SJCRH30 (cell line): ENCODE results near the gene BDH1. TPM values are rescaled to one million over a fixed set of nuclear protein-coding genes. Genes with fewer than 3 reads are reported as not detected.
A peak's percentile ranks its signal among the peaks of the same experiment; 100 is the strongest.

Experiments used
- DNase-seq, 2 experiments: peaks; one replicate each; pipeline ENCODE4 v3.0.0-alpha.2; 2015 to 2020
- H3K27ac ChIP-seq: fragments of 250-450 bp; sonication (Bioruptor Pico); 2 replicates; pipeline ENCODE4 v1.5.1; 2020; ENCODE audit warnings: mild to moderate bottlenecking, moderate library complexity
- H3K27me3 ChIP-seq: fragments of 250-450 bp; sonication (Bioruptor Pico); 2 replicates; pipeline ENCODE4 v1.5.1; 2020; ENCODE audit warnings: mild to moderate bottlenecking, moderate library complexity
- H3K36me3 ChIP-seq: fragments of 250-450 bp; sonication (Bioruptor Pico); 2 replicates; pipeline ENCODE4 v1.5.1; 2020; ENCODE audit warnings: mild to moderate bottlenecking, moderate library complexity
- H3K4me1 ChIP-seq: fragments of 250-450 bp; sonication (Bioruptor Pico); 2 replicates; pipeline ENCODE4 v1.5.1; 2020; ENCODE audit warnings: mild to moderate bottlenecking, moderate library complexity
- H3K4me3 ChIP-seq: fragments of 250-450 bp; sonication (Bioruptor Pico); 2 replicates; pipeline ENCODE4 v1.5.1; 2020; ENCODE audit warnings: mild to moderate bottlenecking, moderate library complexity
- H3K9me3 ChIP-seq: fragments of 250-450 bp; sonication (Bioruptor Pico); replicated peaks from 2 replicates; pipeline ENCODE4 v1.5.1; 2020; ENCODE audit warnings: mild to moderate bottlenecking, moderate library complexity
- total RNA-seq: library from RNA; depleted of rRNA; stranded (reverse); fragments of >200 nt; shearing (Covaris generic); gene quantifications from 2 replicates; pipeline ENCODE4 v1.2.3, GENCODE V29; 2014

Gene BDH1
- total RNA-seq, 1 experiment from 2014 or later = 34.8 TPM

DNA sequence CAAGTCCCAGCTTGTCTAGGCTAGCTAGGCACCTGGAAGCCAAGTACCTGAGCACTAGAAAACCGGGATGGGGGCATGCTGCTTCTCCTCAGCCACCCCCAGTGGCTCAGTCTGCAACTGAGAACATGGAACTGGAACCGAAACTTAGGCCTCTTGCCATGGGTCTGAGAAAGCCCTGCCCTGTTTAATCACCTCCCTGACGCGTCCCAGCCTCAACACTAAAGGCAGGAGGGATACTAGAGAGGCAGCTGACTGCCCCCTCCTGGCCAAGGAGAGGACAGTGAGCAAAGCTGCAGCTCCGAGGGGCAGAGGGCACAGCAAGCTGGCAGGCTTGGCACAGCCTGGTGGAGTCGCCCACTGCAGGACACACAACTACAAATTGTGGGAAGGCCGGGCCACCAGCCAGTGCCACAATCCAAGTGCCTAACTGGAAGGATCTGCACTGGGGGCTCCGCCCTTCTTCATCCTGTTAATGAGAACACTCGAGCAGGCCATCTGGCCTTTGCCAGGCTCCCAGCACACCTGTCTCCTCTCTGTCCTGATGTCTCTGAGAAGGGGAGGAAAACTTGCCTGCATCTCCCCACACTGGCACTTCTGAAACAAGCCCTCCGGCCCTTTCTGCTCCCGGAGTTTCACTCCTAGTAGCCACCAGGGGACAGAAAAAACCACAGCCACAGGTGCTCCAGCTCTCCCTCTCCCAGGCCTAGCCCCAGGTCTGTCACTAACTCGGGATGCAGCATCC is 53.7 kb downstream of the BDH1 start:
- H3K27ac ChIP-seq = no peak overlapping the region
- H3K4me3 ChIP-seq = no peak overlapping the region
- H3K36me3 ChIP-seq = no peaks in the 10 kb centered on the region
- no peaks in the 10 kb centered on the region for H3K27me3 ChIP-seq
- H3K4me1 ChIP-seq = peaks cover 29% of the 10 kb centered on the region
- H3K9me3 ChIP-seq = no peaks in the 10 kb centered on the region
- peak; percentile 77 to 88 for DNase-seq

DNA sequence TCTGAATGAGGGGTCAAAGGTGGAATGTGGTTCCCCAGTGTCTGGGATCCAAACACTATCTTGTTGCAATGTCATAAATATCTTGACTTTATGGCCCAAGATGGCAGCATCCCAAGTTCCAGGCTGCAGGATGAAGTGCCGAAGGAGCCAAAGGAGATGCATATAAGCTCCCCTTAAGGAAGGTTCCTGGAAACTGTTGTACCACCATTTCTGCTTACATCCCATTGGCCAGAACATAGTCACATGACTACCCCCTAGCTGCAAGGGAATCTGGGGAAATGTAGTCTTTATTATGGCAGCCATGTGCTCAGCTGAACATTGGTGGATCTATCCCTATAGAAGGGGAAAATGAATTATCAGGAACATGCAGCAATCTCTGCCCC is 54.3 kb downstream of the BDH1 start:
- no peaks in the 10 kb centered on the region for H3K9me3 ChIP-seq
- H3K36me3 ChIP-seq = no peaks in the 10 kb centered on the region
- H3K4me3 ChIP-seq = no peak overlapping the region
- peak in 1 of 2 experiments; percentile 65 for DNase-seq
- peaks cover 29% of the 10 kb centered on the region for H3K4me1 ChIP-seq
- no peak overlapping the region for H3K27ac ChIP-seq
- H3K27me3 ChIP-seq = no peaks in the 10 kb centered on the region

DNA sequence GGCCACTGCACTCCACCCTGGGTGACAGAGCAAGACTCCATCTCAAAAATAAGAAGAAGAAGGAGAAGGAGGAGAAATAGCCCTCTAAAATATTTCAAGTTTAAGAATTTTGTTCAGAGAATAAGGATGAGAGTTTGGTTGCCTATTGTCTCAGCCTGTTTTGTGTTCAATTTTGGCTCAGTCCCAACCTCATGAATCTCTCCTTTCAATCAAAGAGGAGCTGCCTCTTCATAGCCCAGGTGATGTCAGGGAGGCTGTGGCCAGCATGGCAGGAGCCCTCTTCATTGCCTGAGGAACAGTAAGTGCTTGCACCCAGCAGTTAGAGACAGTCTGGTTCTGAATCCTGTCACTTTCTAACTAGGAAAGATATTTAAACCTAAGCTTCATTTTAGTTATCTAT is 55.0 kb downstream of the BDH1 start:
- Histone ChIP-seq H3K27ac (no peak overlapping the region), H3K4me1 (peaks cover 29% of the 10 kb centered on the region), H3K36me3 (no peaks in the 10 kb centered on the region), H3K4me3 (no peak overlapping the region), H3K9me3 (no peaks in the 10 kb centered on the region), H3K27me3 (no peaks in the 10 kb centered on the region)
- no peak for DNase-seq

DNA sequence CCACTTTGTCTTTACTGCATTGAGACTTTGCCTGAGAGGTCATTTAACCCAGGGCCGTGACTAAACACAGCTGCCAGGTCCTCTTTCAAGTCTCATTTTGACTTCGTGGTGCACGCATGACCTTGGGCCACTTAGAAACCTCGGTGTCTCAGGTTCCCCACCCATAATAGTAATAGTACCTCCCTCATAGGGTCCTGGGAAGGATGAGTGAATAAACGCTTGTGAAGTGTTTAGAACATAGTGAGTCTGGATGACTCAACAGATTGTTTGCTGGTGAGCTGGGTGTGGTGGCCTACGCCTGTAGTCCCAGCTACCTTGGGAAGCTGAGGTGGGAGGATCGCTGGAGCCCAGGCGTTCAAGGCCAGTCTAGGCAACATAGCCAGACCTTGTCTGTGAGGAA is 56.3 kb downstream of the BDH1 start:
- Histone ChIP-seq H3K36me3 (no peaks in the 10 kb centered on the region), H3K27ac (no peak overlapping the region), H3K27me3 (no peaks in the 10 kb centered on the region), H3K4me3 (no peak overlapping the region), H3K9me3 (no peaks in the 10 kb centered on the region), H3K4me1 (peaks cover 34% of the 10 kb centered on the region)
- peak in 1 of 2 experiments; percentile 38 for DNase-seq

DNA sequence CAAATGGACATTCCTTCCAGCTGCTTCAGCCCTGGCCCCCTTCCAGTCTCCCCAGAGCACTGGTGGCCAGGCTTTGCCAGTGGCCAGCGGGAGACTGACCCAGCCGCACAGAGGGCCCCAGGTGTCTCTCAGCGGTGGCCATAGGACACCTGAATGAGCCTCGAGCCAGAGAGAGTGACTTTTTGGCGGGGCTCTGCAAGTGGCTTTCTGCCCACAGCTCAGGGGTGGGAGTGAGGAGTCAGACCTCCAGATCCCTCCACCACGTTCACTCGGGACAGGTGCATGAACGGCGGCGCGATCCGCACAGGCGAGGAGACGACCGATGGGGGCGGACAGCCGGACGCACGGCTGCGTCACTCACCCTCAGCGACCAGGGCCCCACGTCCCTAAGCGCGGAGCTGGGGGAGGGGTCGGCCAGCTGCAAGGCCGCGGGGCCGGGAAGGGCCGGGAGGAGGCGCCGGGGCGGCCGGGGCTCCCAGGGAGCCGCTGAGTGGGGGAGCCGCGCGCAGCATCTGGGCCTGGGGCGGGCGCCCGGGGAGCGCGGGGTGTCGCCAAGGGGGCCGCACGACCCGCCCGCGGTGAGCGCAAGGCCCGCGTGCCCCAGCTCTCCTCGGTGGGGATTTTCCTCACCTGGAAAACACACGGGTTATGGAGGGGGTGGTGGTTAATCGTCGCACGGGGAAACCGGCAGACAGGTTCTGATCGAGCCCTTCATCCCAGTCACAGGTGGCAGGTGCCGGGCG is 57.1 kb downstream of the BDH1 start:
- H3K27me3 ChIP-seq = no peaks in the 10 kb centered on the region
- H3K36me3 ChIP-seq = no peaks in the 10 kb centered on the region
- no peak for DNase-seq
- no peaks in the 10 kb centered on the region for H3K9me3 ChIP-seq
- H3K4me3 ChIP-seq = no peak overlapping the region
- H3K4me1 ChIP-seq = peaks cover 32% of the 10 kb centered on the region
- no peak overlapping the region for H3K27ac ChIP-seq

DNA sequence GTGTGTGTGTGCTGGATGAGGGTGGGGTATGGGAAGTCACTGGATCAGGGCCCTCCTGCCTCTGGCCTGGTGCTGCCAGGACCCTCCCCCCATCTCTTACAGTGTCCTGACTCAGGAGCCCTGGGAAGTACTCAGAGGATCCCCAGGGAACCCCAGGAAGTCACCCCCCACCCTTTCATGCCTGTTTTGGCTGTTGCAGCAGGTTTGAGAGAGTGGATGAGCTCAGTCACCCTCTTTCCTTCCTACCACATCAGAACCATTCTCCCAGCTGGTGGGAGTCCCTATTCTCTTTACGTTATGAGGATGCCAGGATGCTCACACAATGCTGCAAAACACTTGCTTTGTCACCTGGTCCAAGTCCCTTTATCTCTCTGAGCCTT is 59.0 kb downstream of the BDH1 start:
- Histone ChIP-seq H3K4me3 (no peak overlapping the region), H3K27me3 (no peaks in the 10 kb centered on the region), H3K4me1 (peaks cover 13% of the 10 kb centered on the region), H3K9me3 (no peaks in the 10 kb centered on the region), H3K36me3 (no peaks in the 10 kb centered on the region), H3K27ac (no peak overlapping the region)
- no peak for DNase-seq

DNA sequence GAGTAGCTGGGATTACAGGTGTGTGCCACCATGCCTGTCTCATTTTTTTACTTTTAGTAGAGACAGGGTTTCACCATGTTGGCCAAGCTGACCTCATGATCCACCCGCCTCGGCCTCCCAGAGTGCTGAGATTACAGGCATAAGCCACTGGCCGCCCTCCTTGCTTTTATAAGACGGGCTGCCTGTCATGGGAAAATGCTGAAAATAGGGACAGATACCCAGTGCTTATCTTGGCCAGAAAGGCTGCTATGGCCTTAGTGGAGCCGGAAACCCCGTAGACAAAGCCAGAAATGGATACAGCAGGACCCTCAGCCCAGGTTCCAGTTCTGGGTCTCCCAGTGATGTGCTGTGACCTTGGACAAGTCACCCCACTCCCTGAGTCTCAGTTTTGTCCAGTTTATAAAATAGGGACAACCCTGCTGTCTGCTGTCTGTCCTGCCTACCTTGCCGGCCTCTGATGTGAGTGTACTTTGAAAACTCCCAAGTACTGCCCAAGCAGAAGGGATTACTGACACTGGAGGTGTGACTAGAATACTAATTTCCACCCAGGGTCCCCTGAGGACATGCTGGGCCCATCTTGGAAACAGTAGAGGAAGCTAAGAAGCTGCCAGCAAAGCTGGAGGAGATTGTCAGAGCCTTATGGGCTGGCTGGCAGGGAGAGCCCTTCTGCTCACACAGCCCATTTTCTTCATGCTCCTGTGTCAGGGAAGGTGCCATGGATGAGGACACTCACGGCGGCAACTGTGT is 59.6 kb downstream of the BDH1 start:
- Histone ChIP-seq H3K27ac (no peak overlapping the region), H3K36me3 (no peaks in the 10 kb centered on the region), H3K27me3 (no peaks in the 10 kb centered on the region), H3K9me3 (no peaks in the 10 kb centered on the region), H3K4me3 (no peak overlapping the region), H3K4me1 (peaks cover 14% of the 10 kb centered on the region)
- DNase-seq = no peak

DNA sequence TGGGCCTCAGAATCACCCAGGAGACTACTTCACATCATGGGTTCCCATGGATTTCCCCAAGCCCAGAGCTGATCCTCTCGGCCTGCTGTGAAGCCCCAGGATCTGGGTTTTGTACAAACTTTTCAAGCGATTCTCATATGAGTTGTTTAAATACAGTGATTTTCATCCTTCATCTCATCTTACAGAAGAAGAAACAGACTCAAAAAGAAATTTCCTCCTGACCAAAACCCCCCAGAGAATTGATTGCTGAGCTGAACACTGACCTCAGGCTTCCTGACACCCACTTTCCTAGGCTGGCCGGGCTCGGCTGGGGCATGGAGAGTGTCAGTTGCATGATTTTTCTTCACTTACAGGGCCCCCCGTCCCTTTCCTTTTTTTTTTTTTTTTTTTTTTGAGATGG is 60.3 kb downstream of the BDH1 start:
- Histone ChIP-seq H3K27me3 (no peaks in the 10 kb centered on the region), H3K4me3 (no peak overlapping the region), H3K4me1 (peaks cover 21% of the 10 kb centered on the region), H3K36me3 (no peaks in the 10 kb centered on the region), H3K9me3 (no peaks in the 10 kb centered on the region), H3K27ac (no peak overlapping the region)
- no peak for DNase-seq

DNA sequence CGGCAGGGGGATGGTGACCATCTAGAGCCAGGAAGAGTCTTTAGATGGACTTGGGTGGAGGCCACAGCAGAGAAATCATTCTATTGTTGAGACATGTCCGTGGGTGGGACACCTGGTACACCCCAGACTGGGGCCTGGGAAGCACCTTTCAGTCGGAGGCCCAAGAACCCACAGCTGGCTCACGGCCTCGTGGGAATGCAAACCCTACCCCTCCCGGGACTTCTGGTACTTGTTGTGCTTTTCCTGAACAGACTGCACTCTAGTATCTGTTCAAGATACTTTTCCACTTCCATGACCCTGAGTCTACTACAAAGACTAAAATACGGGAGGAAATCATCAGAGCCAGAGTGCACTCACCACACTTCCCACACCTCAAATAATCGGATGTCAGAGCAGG is 60.7 kb downstream of the BDH1 start:
- Histone ChIP-seq H3K27ac (no peak overlapping the region), H3K36me3 (no peaks in the 10 kb centered on the region), H3K9me3 (no peaks in the 10 kb centered on the region), H3K27me3 (no peaks in the 10 kb centered on the region), H3K4me3 (no peak overlapping the region), H3K4me1 (peaks cover 25% of the 10 kb centered on the region)
- DNase-seq = no peak

DNA sequence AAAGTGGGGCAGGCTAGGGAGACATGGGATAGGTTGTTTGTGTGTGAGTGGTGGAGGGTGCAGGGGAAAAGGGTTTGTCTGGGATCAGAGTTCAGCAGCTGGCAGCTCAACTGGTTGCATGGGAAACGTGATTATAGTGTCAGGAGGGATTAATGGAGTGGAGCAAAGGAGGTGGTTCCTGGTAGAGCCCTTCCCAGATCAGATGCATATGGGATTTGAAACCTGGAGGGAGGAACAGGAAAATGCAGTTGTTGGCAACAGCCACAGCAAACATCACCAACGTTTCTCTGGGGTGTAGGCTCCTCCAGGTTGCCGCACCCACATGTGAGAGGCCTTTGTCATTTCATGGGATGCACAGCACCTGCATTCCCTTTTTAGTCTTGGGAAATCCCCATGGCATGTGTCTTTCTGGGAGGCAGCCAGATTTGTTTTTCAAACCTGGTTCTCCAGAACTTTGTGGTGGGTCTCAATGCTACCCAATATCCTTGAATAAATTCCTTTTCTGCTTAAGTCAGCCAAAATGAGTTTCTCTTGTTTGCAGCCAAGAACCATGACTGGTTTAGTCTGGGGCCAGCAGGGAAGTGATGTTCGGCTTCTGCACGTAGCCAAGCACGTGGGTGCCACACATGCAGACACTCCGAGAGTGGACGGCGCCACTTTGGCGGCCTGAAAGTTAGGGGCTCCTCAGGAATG is 61.3 kb downstream of the BDH1 start:
- no peak overlapping the region for H3K4me3 ChIP-seq
- no peak overlapping the region for H3K27ac ChIP-seq
- DNase-seq = peak in 1 of 2 experiments; percentile 62
- no peaks in the 10 kb centered on the region for H3K27me3 ChIP-seq
- H3K9me3 ChIP-seq = no peaks in the 10 kb centered on the region
- H3K4me1 ChIP-seq = peaks cover 30% of the 10 kb centered on the region
- no peaks in the 10 kb centered on the region for H3K36me3 ChIP-seq

DNA sequence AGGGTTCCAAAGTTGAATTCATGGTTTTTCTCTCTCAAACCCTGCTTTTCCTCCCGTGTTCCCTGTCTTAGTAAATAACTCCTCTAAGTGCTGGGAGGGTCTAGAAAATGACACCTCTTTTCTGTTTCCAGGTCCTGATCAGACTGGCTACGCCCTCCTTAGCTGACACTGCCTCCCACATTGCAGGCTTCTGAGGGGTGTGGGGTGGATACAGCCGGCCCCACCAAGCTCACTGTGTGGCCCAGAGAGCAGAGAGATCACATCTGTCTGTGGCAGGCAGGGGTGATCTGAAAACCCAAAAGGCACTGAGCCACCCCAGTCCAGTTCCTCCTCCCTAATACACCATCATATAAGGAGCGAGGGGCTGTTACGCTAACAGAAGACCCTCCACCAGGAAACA is 62.7 kb downstream of the BDH1 start:
- Histone ChIP-seq H3K9me3 (no peaks in the 10 kb centered on the region), H3K27me3 (no peaks in the 10 kb centered on the region), H3K36me3 (no peaks in the 10 kb centered on the region), H3K4me1 (peaks cover 45% of the 10 kb centered on the region), H3K4me3 (no peak overlapping the region), H3K27ac (no peak overlapping the region)
- DNase-seq = no peak

DNA sequence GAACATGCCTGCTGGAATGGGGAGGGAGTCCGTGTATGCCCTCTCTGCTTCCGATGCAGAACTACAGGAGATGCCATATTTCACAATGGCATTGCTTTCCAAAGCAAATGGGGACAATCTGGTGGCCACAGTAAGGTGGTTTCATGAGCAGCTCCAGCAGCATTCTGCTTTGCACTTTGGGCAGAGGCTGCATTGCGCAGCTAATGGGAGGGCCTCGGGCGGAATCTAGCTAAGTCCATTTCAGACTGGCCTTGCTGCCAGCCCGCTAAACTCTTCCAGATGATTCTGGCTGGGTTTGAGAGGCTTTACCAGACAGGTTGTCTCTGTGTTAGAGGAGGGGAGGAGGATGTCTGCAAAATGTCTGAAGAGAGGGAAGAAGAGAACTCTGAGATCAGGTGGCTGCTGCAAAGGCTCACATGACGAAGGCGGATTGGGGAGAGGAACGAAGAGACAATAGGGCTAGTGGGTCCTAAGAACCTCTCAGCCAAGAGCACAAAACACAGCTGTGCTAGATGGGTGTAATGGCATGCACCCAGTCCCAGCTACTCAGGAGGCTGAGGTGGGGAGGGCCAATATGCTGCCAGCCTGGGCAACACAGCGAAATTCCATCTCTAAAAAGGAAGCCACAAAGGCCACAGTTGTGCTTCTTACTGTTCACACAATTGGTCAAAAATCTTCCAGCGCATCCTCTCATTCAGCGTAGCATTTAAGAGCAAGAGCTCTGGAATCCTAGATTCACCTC is 63.7 kb downstream of the BDH1 start:
- Histone ChIP-seq H3K4me3 (no peak overlapping the region), H3K36me3 (no peaks in the 10 kb centered on the region), H3K27me3 (no peaks in the 10 kb centered on the region), H3K27ac (no peak overlapping the region), H3K4me1 (peaks cover 52% of the 10 kb centered on the region), H3K9me3 (no peaks in the 10 kb centered on the region)
- peak in 1 of 2 experiments; percentile 27 for DNase-seq

DNA sequence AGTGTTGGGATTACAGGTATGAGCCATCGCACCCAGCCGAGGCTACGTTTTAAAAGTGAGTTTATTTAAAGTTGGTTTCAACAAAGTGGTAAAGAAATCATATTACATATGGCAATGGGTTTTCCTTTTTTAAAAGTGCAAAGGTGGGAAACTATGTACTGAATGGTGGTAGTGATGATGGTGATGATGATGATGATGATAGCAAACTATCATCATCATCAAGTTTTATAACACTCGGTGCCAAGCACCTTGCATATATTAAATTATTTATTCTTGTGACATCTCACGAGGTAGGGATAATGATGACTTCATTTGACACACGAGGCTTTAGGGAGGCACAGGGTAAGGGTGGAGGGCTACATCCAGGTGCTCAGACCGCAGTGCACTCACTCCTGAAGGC is 64.3 kb downstream of the BDH1 start:
- H3K27ac ChIP-seq = no peak overlapping the region

More for the DNA sequence above, 64.3 kb downstream of the BDH1 start:
- Histone ChIP-seq H3K4me1 (peaks cover 58% of the 10 kb centered on the region), H3K4me3 (no peak overlapping the region), H3K36me3 (no peaks in the 10 kb centered on the region), H3K9me3 (no peaks in the 10 kb centered on the region), H3K27me3 (no peaks in the 10 kb centered on the region)
- DNase-seq = no peak
